Mesenchymal stem cell (in vitro differentiated cells and primary cell): Measurements from ENCODE around the gene COLQ.

ENCODE experiments used
- DNase-seq: peaks from one replicate; pipeline ENCODE4 v3.0.0-alpha.2; 2013
- H2AFZ ChIP-seq: one replicate; pipeline ENCODE4 v1.6.1; 2013; ENCODE audit warnings: low read depth, mild to moderate bottlenecking, control low read depth, inconsistent platforms, low read length, moderate library complexity
- H2AK5ac ChIP-seq: 2 replicates; pipeline ENCODE4 v1.6.1; 2013; ENCODE audit warnings: low read length, moderate library complexity, mild to moderate bottlenecking, inconsistent platforms; ENCODE audit not compliant: severe bottlenecking
- H2BK120ac ChIP-seq: one replicate; pipeline ENCODE4 v1.6.1; 2013; ENCODE audit warnings: low read depth, mild to moderate bottlenecking, inconsistent platforms, low read length, moderate library complexity
- H2BK12ac ChIP-seq, 2 experiments: one replicate each; pipeline ENCODE4 v1.6.1; 2013; ENCODE audit warnings: inconsistent platforms in 2 of 2, low read length in 2 of 2, mild to moderate bottlenecking in 2 of 2, moderate library complexity in 2 of 2, control low read depth in 1 of 2
- H2BK15ac ChIP-seq: one replicate; pipeline ENCODE4 v1.6.1; 2013; ENCODE audit warnings: mild to moderate bottlenecking, low read depth, inconsistent platforms; ENCODE audit not compliant: poor library complexity, severe bottlenecking
- H2BK5ac ChIP-seq: 2 replicates; pipeline ENCODE4 v1.6.1; 2013; ENCODE audit warnings: low read depth, mild to moderate bottlenecking, low read length, control low read depth, inconsistent platforms; ENCODE audit not compliant: poor library complexity, severe bottlenecking
- H3K14ac ChIP-seq, 2 experiments: one replicate each; pipeline ENCODE4 v1.6.1; 2013; ENCODE audit warnings: inconsistent platforms in 2 of 2, low read length in 2 of 2, control low read depth in 1 of 2, mild to moderate bottlenecking in 1 of 2, moderate library complexity in 1 of 2
- H3K18ac ChIP-seq, 2 experiments: one replicate each; pipeline ENCODE4 v1.6.1; 2013; ENCODE audit warnings: inconsistent platforms in 2 of 2, low read length in 2 of 2, control low read depth in 1 of 2, low read depth in 1 of 2, mild to moderate bottlenecking in 1 of 2
- H3K23ac ChIP-seq, 2 experiments: one replicate each; pipeline ENCODE4 v1.6.1; 2013; ENCODE audit warnings: inconsistent platforms in 2 of 2, low read length in 2 of 2, mild to moderate bottlenecking in 2 of 2, moderate library complexity in 2 of 2, control low read depth in 1 of 2
- H3K27ac ChIP-seq: 2 replicates; pipeline ENCODE4 v1.5.1; 2013; ENCODE audit warnings: mild to moderate bottlenecking, moderate library complexity, low read length, control low read depth, inconsistent platforms; ENCODE audit not compliant: poor library complexity, severe bottlenecking
- H3K27me3 ChIP-seq, 2 experiments: 2 replicates each; pipeline versions ENCODE4 v1.6.1 to v1.7.0; 2013; ENCODE audit warnings: low read length in 2 of 2, mild to moderate bottlenecking in 2 of 2, moderate library complexity in 2 of 2, control low read depth in 1 of 2, inconsistent platforms in 1 of 2; ENCODE audit not compliant: control insufficient read depth in 1 of 2, insufficient read depth in 1 of 2
- H3K36me3 ChIP-seq, 2 experiments: 2 replicates each; pipeline versions ENCODE4 v1.6.1 to v1.7.0; 2013; ENCODE audit warnings: low read length in 2 of 2, control low read depth in 1 of 2, inconsistent platforms in 1 of 2, low read depth in 1 of 2, mild to moderate bottlenecking in 1 of 2; ENCODE audit not compliant: insufficient read depth in 2 of 2, control insufficient read depth in 1 of 2
- H3K4ac ChIP-seq, 2 experiments: one replicate each; pipeline ENCODE4 v1.6.1; 2013; ENCODE audit warnings: inconsistent platforms in 2 of 2, low read length in 2 of 2, mild to moderate bottlenecking in 2 of 2, moderate library complexity in 2 of 2, control low read depth in 1 of 2, low read depth in 1 of 2
- H3K4me1 ChIP-seq: 2 replicates; pipeline ENCODE4 v1.6.1; 2013; ENCODE audit warnings: low read depth, low read length, control low read depth; ENCODE audit not compliant: control insufficient read depth, insufficient read depth
- H3K4me2 ChIP-seq: 2 replicates; pipeline ENCODE4 v1.6.1; 2013; ENCODE audit warnings: low read length, mild to moderate bottlenecking, inconsistent platforms; ENCODE audit not compliant: poor library complexity, severe bottlenecking
- H3K4me3 ChIP-seq, 2 experiments: 2 replicates each; pipeline versions ENCODE4 v1.5.1 to v1.7.0; 2013; ENCODE audit warnings: low read length in 2 of 2, mild to moderate bottlenecking in 2 of 2, control low read depth in 1 of 2, low read depth in 1 of 2; ENCODE audit not compliant: insufficient read depth in 1 of 2
- H3K79me1 ChIP-seq: replicated peaks from 2 replicates; pipeline ENCODE4 v1.6.1; 2013; ENCODE audit warnings: mild to moderate bottlenecking, control low read depth, low read length, inconsistent platforms; ENCODE audit not compliant: poor library complexity, severe bottlenecking
- H3K9ac ChIP-seq: 2 replicates; pipeline ENCODE4 v1.7.0; 2013; ENCODE audit warnings: mild to moderate bottlenecking, low read length, moderate library complexity
- H3K9me3 ChIP-seq: 2 replicates; pipeline ENCODE4 v1.7.0; 2013; ENCODE audit warnings: mild to moderate bottlenecking, low read length; ENCODE audit not compliant: control insufficient read depth
- H4K8ac ChIP-seq: one replicate; pipeline ENCODE4 v1.6.1; 2013; ENCODE audit warnings: inconsistent platforms, mild to moderate bottlenecking, low read length, moderate library complexity
- H4K91ac ChIP-seq: one replicate; pipeline ENCODE4 v1.6.1; 2013; ENCODE audit warnings: mild to moderate bottlenecking, low read length, inconsistent platforms
- WGBS: methylation state at CpG from one replicate; pipeline ENCODE4 v1.1.7; 2013; ENCODE audit warnings: mixed read lengths; 5-methylcytosine and 5-hydroxymethylcytosine counted together

The COLQ gene

DNA sequence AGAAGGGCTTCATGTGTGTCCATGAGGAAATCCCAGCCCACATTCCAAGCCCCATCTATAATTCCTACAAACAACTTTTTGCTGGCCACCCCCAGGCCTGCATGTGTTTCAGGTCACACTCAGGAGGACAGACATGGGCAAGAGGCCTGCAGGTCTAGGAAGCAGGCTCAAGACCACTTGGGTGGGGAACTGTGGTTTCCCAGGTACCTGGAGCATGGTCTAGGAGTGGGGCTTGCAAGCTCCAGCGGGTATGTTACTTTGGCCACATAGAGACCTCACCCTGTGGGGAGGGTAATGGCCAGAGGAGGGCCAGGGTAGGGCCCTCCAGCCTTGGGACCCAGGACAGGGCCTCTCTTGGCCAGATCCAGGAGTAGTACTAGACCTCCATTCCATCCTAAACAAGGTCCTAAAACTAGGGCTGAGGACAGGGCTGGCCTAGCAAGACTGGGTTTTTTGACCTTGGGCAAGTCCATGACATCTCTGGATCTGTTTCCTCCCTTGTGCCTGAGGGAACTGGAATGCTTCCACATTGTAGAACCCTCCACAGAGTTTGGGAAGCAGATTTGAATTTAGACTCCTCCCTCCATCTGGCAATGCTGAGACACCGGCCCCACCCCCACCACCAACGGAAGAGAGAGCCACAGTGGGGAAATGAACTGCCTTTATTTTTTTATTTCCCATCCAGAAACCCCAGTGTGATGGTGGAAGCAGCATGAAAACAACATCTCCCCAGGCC, 71.8 kb downstream of the COLQ start:
- Histone ChIP-seq H2BK5ac (no peak overlapping the region), H3K79me1 (no peaks in the 10 kb centered on the region), H3K9ac (no peak overlapping the region), H3K4me1 (no peaks in the 10 kb centered on the region), H2AFZ (no peak overlapping the region), H2BK15ac (no peak overlapping the region), H3K23ac (no peak overlapping the region), H4K8ac (no peak overlapping the region), H3K4me2 (no peak overlapping the region), H3K4ac (no peak overlapping the region), H2AK5ac (no peak overlapping the region), H2BK120ac (no peak overlapping the region), H2BK12ac (no peak overlapping the region), H3K4me3 (no peak overlapping the region), H3K36me3 (peaks cover 8 to 38% of the 10 kb centered on the region in 2 experiments), H3K27me3 (no peaks in the 10 kb centered on the region), H3K14ac (no peak overlapping the region), H3K18ac (no peak overlapping the region), H3K27ac (no peak overlapping the region), H4K91ac (no peak overlapping the region), H3K9me3 (no peaks in the 10 kb centered on the region)
- DNase-seq: no peak
- WGBS: 98% methylated on average over 3 of the region's 3 CpGs

DNA sequence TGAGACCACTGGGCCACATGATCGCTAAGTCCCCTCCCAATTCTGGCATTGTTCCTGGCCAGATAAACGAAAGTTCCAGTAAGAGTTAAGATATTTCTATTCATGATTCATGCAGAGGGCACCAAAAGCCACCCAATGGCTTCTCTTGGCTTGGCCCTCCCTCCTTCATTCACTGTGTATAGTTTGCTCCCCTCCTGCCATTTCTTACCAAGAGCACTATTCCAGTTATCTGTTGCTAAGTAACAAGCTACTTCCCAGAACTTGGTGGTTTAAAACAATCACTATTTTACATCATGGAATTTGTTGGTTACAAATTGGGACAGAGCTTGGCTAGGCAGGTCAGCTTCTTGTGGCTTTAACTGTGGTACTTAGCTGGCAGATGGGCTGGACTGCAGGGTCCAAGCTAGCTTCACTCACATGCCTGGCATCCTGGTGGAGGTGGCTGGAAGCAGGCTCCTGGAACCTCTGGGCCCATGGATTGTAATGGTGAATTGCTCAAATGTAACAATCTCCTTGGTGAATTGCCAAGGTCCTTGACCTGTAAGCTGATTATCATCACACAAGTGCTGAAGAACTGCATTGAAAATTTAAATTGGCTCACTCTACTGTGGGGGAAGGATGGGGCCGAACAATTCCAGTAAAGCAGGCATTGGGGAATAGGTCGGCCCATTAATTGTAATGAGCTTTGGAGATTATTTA, 77.5 kb downstream of the COLQ start:
- Histone ChIP-seq H3K27ac (no peak overlapping the region), H3K4me1 (no peaks in the 10 kb centered on the region), H3K27me3 (no peaks in the 10 kb centered on the region), H3K14ac (no peak overlapping the region), H3K9me3 (no peaks in the 10 kb centered on the region), H2BK15ac (no peak overlapping the region), H3K36me3 (peaks cover 16 to 66% of the 10 kb centered on the region in 2 experiments), H3K9ac (no peak overlapping the region), H3K18ac (no peak overlapping the region), H3K4me3 (no peak overlapping the region), H3K4ac (no peak overlapping the region), H2BK12ac (no peak overlapping the region), H3K23ac (no peak overlapping the region), H2BK120ac (no peak overlapping the region), H4K8ac (no peak overlapping the region), H2BK5ac (no peak overlapping the region), H2AK5ac (no peak overlapping the region), H2AFZ (no peak overlapping the region), H3K79me1 (peaks cover 7% of the 10 kb centered on the region), H4K91ac (no peak overlapping the region), H3K4me2 (no peak overlapping the region)
- 87% methylated on average over 4 of the region's 4 CpGs for WGBS
- DNase-seq: peak; percentile 23

DNA sequence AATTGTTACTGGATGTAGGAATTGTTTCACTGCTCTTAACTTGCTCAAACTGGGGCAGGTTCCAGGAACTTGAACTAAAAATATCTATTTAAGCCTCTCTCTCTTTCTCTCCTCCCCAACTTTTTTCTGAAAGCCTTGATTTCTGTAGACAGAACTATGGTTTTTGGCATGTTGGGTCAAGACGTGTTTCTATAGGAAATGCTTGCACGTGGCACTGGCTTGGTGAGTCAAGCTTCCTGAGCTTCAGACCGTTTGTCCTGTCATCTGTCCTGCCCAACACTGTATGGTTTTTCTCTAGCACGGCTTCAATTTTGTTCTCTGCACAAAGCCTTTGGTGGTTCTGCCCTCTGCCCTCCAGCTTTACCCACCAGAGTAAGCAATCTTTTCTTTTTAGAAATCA, 80.6 kb downstream of the COLQ start:
- H3K4ac ChIP-seq: no peak overlapping the region
- no peak overlapping the region for H2BK120ac ChIP-seq
- H3K23ac ChIP-seq: no peak overlapping the region
- H3K4me3 ChIP-seq: no peak overlapping the region
- H2BK5ac ChIP-seq: no peak overlapping the region
- no peak overlapping the region for H2AK5ac ChIP-seq
- no peak overlapping the region for H2BK15ac ChIP-seq
- peaks cover 28 to 85% of the 10 kb centered on the region in 2 experiments for H3K36me3 ChIP-seq
- H3K79me1 ChIP-seq: peaks cover 13% of the 10 kb centered on the region
- H3K27me3 ChIP-seq: no peaks in the 10 kb centered on the region
- no peak overlapping the region for H4K8ac ChIP-seq
- no peaks in the 10 kb centered on the region for H3K4me1 ChIP-seq
- peak overlapping the region; percentile 22 for H3K9ac ChIP-seq
- no peak overlapping the region for H3K4me2 ChIP-seq
- no peak overlapping the region for H2AFZ ChIP-seq
- WGBS: 85% methylated on average over 4 of the region's 4 CpGs
- H3K27ac ChIP-seq: no peak overlapping the region
- H4K91ac ChIP-seq: no peak overlapping the region
- H2BK12ac ChIP-seq: no peak overlapping the region
- H3K18ac ChIP-seq: no peak overlapping the region
- no peak for DNase-seq
- no peaks in the 10 kb centered on the region for H3K9me3 ChIP-seq
- H3K14ac ChIP-seq: no peak overlapping the region

DNA sequence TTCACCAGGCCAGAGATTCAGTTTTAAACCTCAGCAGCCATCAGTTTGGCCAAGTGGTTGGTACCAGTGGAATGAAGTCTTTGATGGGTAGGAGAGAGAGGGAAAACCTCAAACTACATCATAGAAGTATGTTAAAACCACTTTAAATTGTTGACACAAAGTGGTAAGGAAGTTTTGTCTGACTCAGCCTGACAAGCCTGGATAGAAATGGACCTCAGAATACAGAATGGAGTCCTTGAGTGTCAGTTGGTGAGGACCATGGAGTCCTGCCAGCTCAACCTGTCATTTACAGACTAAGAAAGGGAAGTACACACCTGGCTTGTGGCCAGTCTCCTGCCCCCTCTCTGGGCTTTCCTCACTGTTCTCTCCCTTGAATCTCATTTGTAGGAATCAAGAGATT, 82.0 kb downstream of the COLQ start:
- H3K23ac ChIP-seq: no peak overlapping the region
- no peak overlapping the region for H4K91ac ChIP-seq
- H3K36me3 ChIP-seq: peaks cover 32 to 93% of the 10 kb centered on the region in 2 experiments
- no peak overlapping the region for H2AFZ ChIP-seq
- no peak overlapping the region for H2BK15ac ChIP-seq
- H3K79me1 ChIP-seq: peaks cover 21% of the 10 kb centered on the region
- H3K4me3 ChIP-seq: no peak overlapping the region
- no peak overlapping the region for H3K4me2 ChIP-seq
- no peak overlapping the region for H2BK120ac ChIP-seq
- no peaks in the 10 kb centered on the region for H3K4me1 ChIP-seq
- no peak overlapping the region for H2BK5ac ChIP-seq
- H3K9ac ChIP-seq: peak overlapping the region; percentile 39
- H2BK12ac ChIP-seq: no peak overlapping the region
- no peaks in the 10 kb centered on the region for H3K9me3 ChIP-seq
- H4K8ac ChIP-seq: no peak overlapping the region
- H3K27me3 ChIP-seq: no peaks in the 10 kb centered on the region
- no peak overlapping the region for H3K18ac ChIP-seq
- no peak overlapping the region for H2AK5ac ChIP-seq
- peak; percentile 35 for DNase-seq
- no peak overlapping the region for H3K14ac ChIP-seq
- no peak overlapping the region for H3K4ac ChIP-seq
- H3K27ac ChIP-seq: no peak overlapping the region
